ENCODE results near the gene ZNF331.

Gene ZNF331

GRCh38 chr19:53571339-53571738, 33.4 kb downstream of the ZNF331 start:
- no peak for DNase-seq (ENCODE audit: low read depth in 2 of 2)

- no peak for DNase-seq (ENCODE audit: low read depth in 2 of 2)
Observed at GRCh38 chr19:53576941-53577653, 39.2 kb downstream of the ZNF331 start.

- DNase-seq (ENCODE audit: low read depth in 2 of 2): no peak
Observed at GRCh38 chr19:53577968-53578367, 40.0 kb downstream of the ZNF331 start.

GRCh38 chr19:53579518-53579917, 41.6 kb downstream of the ZNF331 start:
- no peak for DNase-seq (ENCODE audit: low read depth in 2 of 2)

GRCh38 chr19:53580871-53581835, 43.2 kb downstream of the ZNF331 start:
- no peak for DNase-seq (ENCODE audit: low read depth in 2 of 2)

- DNase-seq (ENCODE audit: low read depth in 2 of 2): no peak
Observed at GRCh38 chr19:53581871-53582279, 43.9 kb downstream of the ZNF331 start.

- DNase-seq (ENCODE audit: low read depth in 2 of 2): no peak
Observed at GRCh38 chr19:53583181-53583580, 45.2 kb downstream of the ZNF331 start.

GRCh38 chr19:53586277-53586691, 48.3 kb downstream of the ZNF331 start:
- no peak for DNase-seq (ENCODE audit: low read depth in 2 of 2)

GRCh38 chr19:53594811-53595509, 57.0 kb downstream of the ZNF331 start:
- no peak for DNase-seq (ENCODE audit: low read depth in 2 of 2)

- DNase-seq (ENCODE audit: low read depth in 2 of 2): no peak
Observed at GRCh38 chr19:53595510-53595867, 57.5 kb downstream of the ZNF331 start.

GRCh38 chr19:53596056-53596455, 58.1 kb downstream of the ZNF331 start:
- DNase-seq (ENCODE audit: low read depth in 2 of 2): no peak

GRCh38 chr19:53597023-53597422, 59.1 kb downstream of the ZNF331 start:
- DNase-seq (ENCODE audit: low read depth in 2 of 2): no peak

GRCh38 chr19:53598361-53598760, 60.4 kb downstream of the ZNF331 start:
- DNase-seq (ENCODE audit: low read depth in 2 of 2): no peak

- DNase-seq (ENCODE audit: low read depth in 2 of 2): no peak
Observed at GRCh38 chr19:53600217-53600616, 62.3 kb downstream of the ZNF331 start.

GRCh38 chr19:53606031-53606430, 68.1 kb downstream of the ZNF331 start:
- DNase-seq (ENCODE audit: low read depth in 2 of 2): no peak

GRCh38 chr19:53608381-53608780, 70.4 kb downstream of the ZNF331 start:
- no peak for DNase-seq (ENCODE audit: low read depth in 2 of 2)

GRCh38 chr19:53612762-53613526, 75.0 kb downstream of the ZNF331 start:
- no peak for DNase-seq (ENCODE audit: low read depth in 2 of 2)

GRCh38 chr19:53621885-53622740, 84.2 kb downstream of the ZNF331 start:
- no peak for DNase-seq (ENCODE audit: low read depth in 2 of 2)

- no peak for DNase-seq (ENCODE audit: low read depth in 2 of 2)
Observed at GRCh38 chr19:53624771-53625545, 87.0 kb downstream of the ZNF331 start.

- DNase-seq (ENCODE audit: low read depth in 2 of 2): no peak
Observed at GRCh38 chr19:53626486-53626885, 88.5 kb downstream of the ZNF331 start.
